Gastrocnemius medialis (tissue), 4 donors: ENCODE measurements around the gene PSD4.

Source experiments
- CTCF ChIP-seq, 5 experiments: fragments of 450-650 bp in 3 of 5; fragments of 200-600 bp in 2 of 5; sonication (generic) in 2 of 5; IDR thresholded peaks in 4 of 5; conservative IDR thresholded peaks in 1 of 5; 1 replicate in 4 of 5; 2 replicates in 1 of 5; pipeline ENCODE4 v1.5.1; 2016 to 2019; ENCODE audit warnings: antibody characterized with exemption in 5 of 5, mild to moderate bottlenecking in 3 of 5, moderate library complexity in 3 of 5
- POLR2A ChIP-seq, 2 donors: fragments of 450-650 bp; IDR thresholded peaks; one replicate each; pipeline ENCODE4 v1.6.1; 2017; ENCODE audit warnings: antibody characterized with exemption in 2 of 2, mild to moderate bottlenecking in 2 of 2, moderate library complexity in 2 of 2

DNA sequence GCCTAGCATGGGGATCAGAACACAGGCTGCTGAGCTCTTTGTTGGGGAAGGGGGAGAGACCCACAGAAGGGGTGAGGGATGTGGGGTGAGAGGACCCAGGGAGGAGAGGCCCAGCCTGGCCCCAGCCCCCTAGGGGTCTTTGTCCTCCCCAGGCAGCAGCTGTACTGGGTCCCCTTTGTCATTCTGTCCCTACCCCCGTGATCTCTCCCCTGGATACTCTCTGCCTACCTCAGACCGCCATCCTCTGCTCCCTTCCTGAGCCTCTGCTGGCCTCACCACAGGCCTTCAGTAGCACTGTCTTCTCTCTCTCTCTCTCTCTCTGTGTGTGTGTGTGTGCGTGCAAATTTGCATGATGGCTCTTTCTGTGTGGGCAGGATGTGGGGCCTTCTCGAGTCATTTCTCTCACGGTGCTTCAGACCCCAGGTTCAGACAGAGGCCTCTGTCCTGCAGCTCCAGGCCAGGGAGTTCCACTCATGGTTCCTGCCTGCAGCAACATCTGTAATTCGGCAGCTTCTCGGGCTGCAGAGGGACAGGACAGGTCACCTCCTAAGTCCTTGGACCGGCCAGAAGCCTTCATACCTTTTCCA lies 1.4 kb downstream of the PSD4 start:
- TF ChIP-seq CTCF (IDR thresholded peaks at IDR 0.05 in 4 of 5, conservative IDR thresholded peaks at IDR 0.05 in 1 of 5), result no peak
- no peak for TF ChIP-seq POLR2A (IDR thresholded peaks at IDR 0.05)
